ENCODE data around the gene FEM1A.
"Not testable (repeated sequence)": the region's sequence is repeated elsewhere in the genome, so short reads cannot be mapped to it uniquely, and the experiment has no call there.

FEM1A gene

DNA sequence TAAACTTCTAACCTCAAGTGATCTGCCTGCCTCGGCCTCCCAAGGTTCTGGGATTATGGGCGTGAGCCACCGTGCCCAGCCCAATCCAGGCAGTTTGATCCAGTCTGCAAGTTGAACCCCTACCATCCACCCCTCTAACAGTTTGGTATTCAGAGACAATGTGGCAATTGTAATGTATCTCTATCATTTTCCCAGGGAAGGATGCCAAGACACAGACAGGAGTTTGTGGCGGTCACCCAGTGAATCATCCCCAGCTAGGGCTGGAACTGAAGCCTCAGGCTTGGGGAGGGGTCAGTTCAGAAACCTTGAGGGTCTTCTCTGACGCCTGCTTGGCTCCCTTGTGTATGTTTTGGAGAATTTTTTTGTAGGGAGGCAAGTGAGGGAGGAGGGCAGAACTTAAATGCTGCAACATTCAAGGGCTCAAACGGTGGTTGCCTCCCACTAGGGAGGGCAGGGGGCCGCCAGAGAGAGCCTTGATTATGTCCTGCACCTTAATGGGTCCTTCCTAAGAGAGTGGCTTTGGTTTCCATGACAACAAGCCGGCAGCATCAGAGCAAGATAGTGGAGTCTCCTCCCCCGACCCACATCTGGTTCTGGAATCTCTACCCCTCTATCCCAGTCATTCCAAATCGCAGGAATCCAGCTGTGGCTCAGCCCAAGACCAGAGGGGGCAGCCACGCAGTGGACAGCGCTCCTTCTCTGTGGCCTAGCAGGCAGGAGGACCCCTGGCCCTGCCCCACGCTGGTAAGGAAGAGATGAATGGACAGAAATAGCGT is 14.9 kb upstream of the FEM1A start:
- Histone ChIP-seq H3K36me3 (ENCODE audit: control insufficient read depth in 1 of 2, insufficient read depth in 2 of 2, low read length in 2 of 2) (no peaks in the 10 kb centered on the region), H3K27ac (ENCODE audit: low read length) (no peak overlapping the region), H3K27me3 (ENCODE audit: low read depth, low read length) (no peaks in the 10 kb centered on the region)

DNA sequence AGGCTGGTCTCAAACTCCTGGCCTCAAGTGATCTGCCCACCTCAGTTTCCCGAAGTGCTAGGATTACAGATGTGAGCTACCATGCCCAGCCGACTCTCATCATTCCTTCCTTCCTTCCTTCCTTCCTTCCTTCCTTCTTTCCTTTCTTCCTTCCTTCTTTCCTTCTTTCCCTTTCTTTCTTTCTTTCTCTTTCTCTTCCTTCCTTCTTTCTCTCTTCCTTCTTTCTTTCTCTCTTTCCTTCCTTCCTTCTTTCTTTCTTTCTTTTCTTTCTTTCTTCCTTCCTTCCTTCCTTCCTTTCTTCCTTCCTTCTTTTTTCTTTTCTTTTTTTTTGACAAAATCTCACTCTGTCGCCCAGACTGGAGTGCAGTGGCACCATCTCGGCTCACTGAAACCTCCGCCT is 13.4 kb upstream of the FEM1A start:
- H3K27ac ChIP-seq (ENCODE audit: low read length); H3K9me3 ChIP-seq (ENCODE audit: control insufficient read depth in 1 of 2, low read length in 2 of 2); H3K4me3 ChIP-seq (ENCODE audit: low read depth in 1 of 2, low read length in 2 of 2); H3K4me1 ChIP-seq (ENCODE audit: control insufficient read depth in 1 of 2, insufficient read depth in 2 of 2, low read length in 2 of 2); H3K36me3 ChIP-seq (ENCODE audit: control insufficient read depth in 1 of 2, insufficient read depth in 2 of 2, low read length in 2 of 2); H3K27me3 ChIP-seq (ENCODE audit: low read depth, low read length): not testable (repeated sequence)

More for the DNA sequence above, 14.9 kb upstream of the FEM1A start:
- Histone ChIP-seq H3K4me1 (ENCODE audit: control insufficient read depth in 1 of 2, insufficient read depth in 2 of 2, low read length in 2 of 2) (no peaks in the 10 kb centered on the region), H3K4me3 (ENCODE audit: low read depth in 1 of 2, low read length in 2 of 2) (no peak overlapping the region), H3K9me3 (ENCODE audit: control insufficient read depth in 1 of 2, low read length in 2 of 2) (no peaks in the 10 kb centered on the region)

DNA sequence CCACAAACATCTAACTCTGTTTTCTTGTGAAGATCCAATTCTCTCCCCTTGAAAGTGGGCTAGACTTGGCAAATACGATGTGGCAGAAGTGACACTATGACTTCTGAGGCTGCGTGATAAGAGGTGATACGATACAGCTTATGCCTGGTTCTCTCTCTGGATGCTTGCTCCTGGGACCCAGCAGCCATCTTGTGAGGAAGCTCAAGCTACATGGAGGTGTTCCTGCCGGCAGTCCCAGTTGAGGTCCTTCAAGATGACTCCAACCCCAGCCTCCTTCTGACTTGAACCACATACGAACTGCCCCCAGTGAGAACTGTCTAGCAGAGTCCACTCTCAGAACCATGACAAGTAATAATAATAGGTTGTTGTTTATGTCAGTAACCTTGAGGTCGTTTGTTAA is 10.7 kb upstream of the FEM1A start:
- H3K27ac ChIP-seq (ENCODE audit: low read length), result no peak overlapping the region
- H3K4me3 ChIP-seq (ENCODE audit: low read depth in 1 of 2, low read length in 2 of 2), result no peak overlapping the region
- no peaks in the 10 kb centered on the region for H3K9me3 ChIP-seq (ENCODE audit: control insufficient read depth in 1 of 2, low read length in 2 of 2)
- no peaks in the 10 kb centered on the region for H3K4me1 ChIP-seq (ENCODE audit: control insufficient read depth in 1 of 2, insufficient read depth in 2 of 2, low read length in 2 of 2)
- H3K27me3 ChIP-seq (ENCODE audit: low read depth, low read length), result no peaks in the 10 kb centered on the region
- H3K36me3 ChIP-seq (ENCODE audit: control insufficient read depth in 1 of 2, insufficient read depth in 2 of 2, low read length in 2 of 2), result no peaks in the 10 kb centered on the region

DNA sequence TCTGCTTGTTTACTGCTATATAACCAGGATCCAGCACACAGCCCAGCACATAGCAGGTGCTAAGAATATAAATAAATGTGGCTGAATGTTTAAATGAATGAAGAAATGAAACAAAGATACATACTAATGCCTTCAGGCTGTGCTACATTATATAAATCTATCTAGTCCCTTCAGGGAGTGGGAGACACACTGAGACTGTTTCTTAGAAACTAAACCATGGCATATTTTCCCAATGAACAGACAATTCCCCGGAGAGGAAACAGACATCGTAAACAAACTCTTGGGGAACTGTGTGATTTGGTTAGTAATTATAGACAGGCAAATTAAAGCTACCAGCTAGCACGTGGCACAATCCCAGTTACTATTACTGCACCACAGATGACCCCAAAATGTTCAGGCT is 9.7 kb upstream of the FEM1A start:
- no peaks in the 10 kb centered on the region for H3K27me3 ChIP-seq (ENCODE audit: low read depth, low read length)
- H3K27ac ChIP-seq (ENCODE audit: low read length), result no peak overlapping the region
- H3K4me3 ChIP-seq (ENCODE audit: low read depth in 1 of 2, low read length in 2 of 2), result no peak overlapping the region
- H3K36me3 ChIP-seq (ENCODE audit: control insufficient read depth in 1 of 2, insufficient read depth in 2 of 2, low read length in 2 of 2), result no peaks in the 10 kb centered on the region
- H3K9me3 ChIP-seq (ENCODE audit: control insufficient read depth in 1 of 2, low read length in 2 of 2), result no peaks in the 10 kb centered on the region
- H3K4me1 ChIP-seq (ENCODE audit: control insufficient read depth in 1 of 2, insufficient read depth in 2 of 2, low read length in 2 of 2), result no peaks in the 10 kb centered on the region

DNA sequence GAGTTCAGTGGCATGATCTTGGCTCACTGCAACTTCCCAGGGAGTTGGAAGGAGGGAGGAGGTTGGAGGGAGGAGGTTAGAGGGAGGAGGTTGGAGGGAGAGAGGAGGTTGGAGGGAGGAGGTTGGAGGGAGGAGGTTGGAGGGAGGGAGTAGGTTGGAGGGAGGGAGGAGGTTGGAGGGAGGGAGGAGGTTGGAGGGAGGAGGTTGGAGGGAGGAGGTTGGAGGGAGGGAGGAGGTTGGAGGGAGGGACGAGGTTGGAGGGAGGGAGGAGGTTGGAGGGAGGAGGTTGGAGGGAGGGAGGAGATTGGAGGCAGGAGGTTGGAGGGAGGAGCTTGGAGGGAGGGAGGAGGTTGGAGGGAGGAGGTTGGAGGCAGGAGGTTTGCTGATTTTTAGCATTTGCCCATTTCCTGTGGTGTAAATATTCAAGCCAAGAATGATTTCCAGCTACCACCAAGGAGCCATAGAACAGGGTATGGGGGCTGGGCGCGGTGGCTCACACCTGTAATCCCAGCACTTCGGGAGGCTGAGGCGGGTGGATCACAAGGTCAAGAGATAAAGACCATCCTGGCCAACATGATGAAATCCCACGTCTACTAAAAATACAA is 5.0 kb upstream of the FEM1A start:
- not testable (repeated sequence) for H3K27me3 ChIP-seq (ENCODE audit: low read depth, low read length); H3K36me3 ChIP-seq (ENCODE audit: control insufficient read depth in 1 of 2, insufficient read depth in 2 of 2, low read length in 2 of 2); H3K9me3 ChIP-seq (ENCODE audit: control insufficient read depth in 1 of 2, low read length in 2 of 2); H3K27ac ChIP-seq (ENCODE audit: low read length); H3K4me3 ChIP-seq (ENCODE audit: low read depth in 1 of 2, low read length in 2 of 2); H3K4me1 ChIP-seq (ENCODE audit: control insufficient read depth in 1 of 2, insufficient read depth in 2 of 2, low read length in 2 of 2)

DNA sequence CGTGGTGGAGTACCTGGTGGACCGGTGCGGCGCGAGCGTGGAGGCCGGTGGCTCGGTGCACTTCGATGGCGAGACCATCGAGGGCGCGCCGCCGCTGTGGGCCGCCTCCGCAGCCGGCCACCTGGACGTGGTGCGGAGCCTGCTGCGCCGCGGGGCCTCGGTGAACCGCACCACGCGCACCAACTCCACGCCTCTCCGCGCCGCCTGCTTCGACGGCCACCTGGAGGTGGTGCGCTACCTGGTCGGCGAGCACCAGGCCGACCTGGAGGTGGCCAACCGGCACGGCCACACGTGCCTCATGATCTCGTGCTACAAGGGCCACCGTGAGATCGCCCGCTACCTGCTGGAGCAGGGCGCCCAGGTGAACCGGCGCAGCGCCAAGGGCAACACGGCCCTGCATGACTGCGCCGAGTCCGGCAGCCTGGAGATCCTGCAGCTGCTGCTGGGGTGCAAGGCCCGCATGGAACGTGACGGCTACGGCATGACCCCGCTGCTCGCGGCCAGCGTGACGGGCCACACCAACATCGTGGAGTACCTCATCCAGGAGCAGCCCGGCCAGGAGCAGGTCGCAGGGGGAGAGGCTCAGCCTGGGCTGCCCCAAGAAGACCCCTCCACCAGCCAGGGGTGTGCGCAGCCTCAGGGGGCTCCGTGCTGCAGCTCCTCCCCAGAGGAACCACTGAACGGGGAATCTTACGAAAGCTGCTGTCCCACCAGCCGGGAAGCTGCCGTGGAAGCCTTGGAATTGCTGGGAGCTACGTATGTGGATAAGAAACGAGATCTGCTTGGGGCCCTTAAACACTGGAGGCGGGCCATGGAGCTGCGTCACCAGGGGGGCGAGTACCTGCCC is 708 bp downstream of the FEM1A start:
- Histone ChIP-seq H3K36me3 (ENCODE audit: control insufficient read depth in 1 of 2, insufficient read depth in 2 of 2, low read length in 2 of 2) (peaks cover 19 to 35% of the 10 kb centered on the region in 2 donors), H3K4me3 (ENCODE audit: low read depth in 1 of 2, low read length in 2 of 2) (peak overlapping the region; percentile 42 to 92), H3K4me1 (ENCODE audit: control insufficient read depth in 1 of 2, insufficient read depth in 2 of 2, low read length in 2 of 2) (peaks cover 0 to 40% of the 10 kb centered on the region in 2 donors)
- not testable (repeated sequence) for H3K27me3 ChIP-seq (ENCODE audit: low read depth, low read length); H3K27ac ChIP-seq (ENCODE audit: low read length); H3K9me3 ChIP-seq (ENCODE audit: control insufficient read depth in 1 of 2, low read length in 2 of 2)

DNA sequence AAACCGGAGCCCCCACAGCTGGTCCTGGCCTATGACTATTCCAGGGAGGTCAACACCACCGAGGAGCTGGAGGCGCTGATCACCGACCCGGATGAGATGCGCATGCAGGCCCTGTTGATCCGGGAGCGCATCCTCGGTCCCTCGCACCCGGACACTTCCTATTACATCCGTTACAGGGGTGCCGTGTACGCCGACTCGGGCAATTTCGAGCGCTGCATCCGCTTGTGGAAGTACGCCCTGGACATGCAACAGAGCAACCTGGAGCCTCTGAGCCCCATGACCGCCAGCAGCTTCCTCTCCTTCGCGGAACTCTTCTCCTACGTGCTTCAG is 1.3 kb downstream of the FEM1A start:
- Histone ChIP-seq H3K4me3 (ENCODE audit: low read depth in 1 of 2, low read length in 2 of 2) (peak overlapping the region; percentile 42 to 92), H3K36me3 (ENCODE audit: control insufficient read depth in 1 of 2, insufficient read depth in 2 of 2, low read length in 2 of 2) (peaks cover 19 to 35% of the 10 kb centered on the region in 2 donors), H3K4me1 (ENCODE audit: control insufficient read depth in 1 of 2, insufficient read depth in 2 of 2, low read length in 2 of 2) (peaks cover 0 to 40% of the 10 kb centered on the region in 2 donors)
- H3K27me3 ChIP-seq (ENCODE audit: low read depth, low read length); H3K9me3 ChIP-seq (ENCODE audit: control insufficient read depth in 1 of 2, low read length in 2 of 2); H3K27ac ChIP-seq (ENCODE audit: low read length): not testable (repeated sequence)

DNA sequence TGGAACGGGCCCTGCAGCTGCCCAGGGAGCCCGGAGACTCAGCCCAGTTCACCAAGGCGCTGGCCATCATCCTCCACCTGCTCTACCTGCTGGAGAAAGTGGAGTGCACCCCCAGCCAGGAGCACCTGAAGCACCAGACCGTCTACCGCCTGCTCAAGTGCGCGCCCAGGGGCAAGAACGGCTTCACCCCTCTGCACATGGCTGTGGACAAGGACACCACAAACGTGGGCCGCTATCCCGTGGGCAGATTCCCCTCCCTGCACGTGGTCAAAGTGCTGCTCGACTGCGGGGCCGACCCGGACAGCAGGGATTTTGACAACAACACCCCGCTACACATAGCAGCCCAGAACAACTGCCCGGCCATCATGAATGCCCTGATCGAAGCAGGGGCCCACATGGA is 1.7 kb downstream of the FEM1A start:
- H3K9me3 ChIP-seq (ENCODE audit: control insufficient read depth in 1 of 2, low read length in 2 of 2); H3K27ac ChIP-seq (ENCODE audit: low read length): not testable (repeated sequence)
- H3K36me3 ChIP-seq (ENCODE audit: control insufficient read depth in 1 of 2, insufficient read depth in 2 of 2, low read length in 2 of 2), result peaks cover 19 to 35% of the 10 kb centered on the region in 2 donors

DNA sequence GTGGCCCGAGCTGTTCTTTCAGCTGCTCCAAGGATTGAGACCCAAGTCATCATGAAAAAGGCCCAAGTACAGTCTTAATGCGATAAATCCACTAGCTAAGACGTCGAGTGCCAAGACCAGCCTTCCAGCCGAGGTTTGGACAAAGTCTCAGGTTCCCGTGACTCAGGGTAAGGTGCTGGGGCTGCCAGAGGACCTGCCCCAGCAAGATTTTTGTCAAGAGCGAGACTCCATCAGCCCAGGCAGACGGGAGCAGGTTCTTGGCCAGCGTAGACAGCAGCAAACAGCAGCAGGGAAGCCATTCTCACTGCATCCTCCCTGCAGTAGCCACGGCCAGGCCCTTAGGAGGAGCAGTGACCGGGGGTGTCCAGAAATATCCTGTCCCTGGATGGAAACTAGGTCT is 3.4 kb downstream of the FEM1A start:
- Histone ChIP-seq H3K36me3 (ENCODE audit: control insufficient read depth in 1 of 2, insufficient read depth in 2 of 2, low read length in 2 of 2) (peaks cover 19 to 35% of the 10 kb centered on the region in 2 donors), H3K27ac (ENCODE audit: low read length) (no peak overlapping the region), H3K9me3 (ENCODE audit: control insufficient read depth in 1 of 2, low read length in 2 of 2) (no peaks in the 10 kb centered on the region), H3K4me1 (ENCODE audit: control insufficient read depth in 1 of 2, insufficient read depth in 2 of 2, low read length in 2 of 2) (peaks cover 0 to 40% of the 10 kb centered on the region in 2 donors), H3K27me3 (ENCODE audit: low read depth, low read length) (no peaks in the 10 kb centered on the region), H3K4me3 (ENCODE audit: low read depth in 1 of 2, low read length in 2 of 2) (no peak overlapping the region)

More for the DNA sequence above, 1.7 kb downstream of the FEM1A start:
- H3K4me1 ChIP-seq (ENCODE audit: control insufficient read depth in 1 of 2, insufficient read depth in 2 of 2, low read length in 2 of 2), result peaks cover 0 to 40% of the 10 kb centered on the region in 2 donors
- H3K27me3 ChIP-seq (ENCODE audit: low read depth, low read length), result not testable (repeated sequence)
- peak overlapping the region in 1 of 2 donors; percentile 92 for H3K4me3 ChIP-seq (ENCODE audit: low read depth in 1 of 2, low read length in 2 of 2)

DNA sequence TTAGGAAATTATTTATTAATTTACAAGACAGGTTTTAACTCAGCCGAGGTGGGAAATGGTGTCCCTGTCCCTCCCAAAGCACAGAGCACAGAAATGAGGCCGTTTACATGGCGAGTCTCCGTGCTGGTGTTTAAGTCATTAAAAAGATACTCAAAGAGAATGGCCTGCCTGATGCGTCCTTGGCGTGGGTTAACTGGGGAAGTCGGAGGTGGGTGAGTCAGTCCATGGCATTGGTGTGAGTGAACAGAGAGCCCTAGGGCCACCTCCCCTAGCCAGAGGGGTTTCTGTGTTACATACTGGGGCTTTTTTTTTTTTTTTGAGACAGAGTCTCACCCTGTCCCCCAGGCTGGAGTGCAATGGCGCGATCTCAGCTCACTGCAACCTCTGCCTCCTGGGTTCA is 3.9 kb downstream of the FEM1A start:
- no peaks in the 10 kb centered on the region for H3K9me3 ChIP-seq (ENCODE audit: control insufficient read depth in 1 of 2, low read length in 2 of 2)
- H3K27me3 ChIP-seq (ENCODE audit: low read depth, low read length), result no peaks in the 10 kb centered on the region
- no peak overlapping the region for H3K27ac ChIP-seq (ENCODE audit: low read length)
- no peak overlapping the region for H3K4me3 ChIP-seq (ENCODE audit: low read depth in 1 of 2, low read length in 2 of 2)
- H3K36me3 ChIP-seq (ENCODE audit: control insufficient read depth in 1 of 2, insufficient read depth in 2 of 2, low read length in 2 of 2), result peaks cover 19 to 35% of the 10 kb centered on the region in 2 donors
- peaks cover 0 to 40% of the 10 kb centered on the region in 2 donors for H3K4me1 ChIP-seq (ENCODE audit: control insufficient read depth in 1 of 2, insufficient read depth in 2 of 2, low read length in 2 of 2)

DNA sequence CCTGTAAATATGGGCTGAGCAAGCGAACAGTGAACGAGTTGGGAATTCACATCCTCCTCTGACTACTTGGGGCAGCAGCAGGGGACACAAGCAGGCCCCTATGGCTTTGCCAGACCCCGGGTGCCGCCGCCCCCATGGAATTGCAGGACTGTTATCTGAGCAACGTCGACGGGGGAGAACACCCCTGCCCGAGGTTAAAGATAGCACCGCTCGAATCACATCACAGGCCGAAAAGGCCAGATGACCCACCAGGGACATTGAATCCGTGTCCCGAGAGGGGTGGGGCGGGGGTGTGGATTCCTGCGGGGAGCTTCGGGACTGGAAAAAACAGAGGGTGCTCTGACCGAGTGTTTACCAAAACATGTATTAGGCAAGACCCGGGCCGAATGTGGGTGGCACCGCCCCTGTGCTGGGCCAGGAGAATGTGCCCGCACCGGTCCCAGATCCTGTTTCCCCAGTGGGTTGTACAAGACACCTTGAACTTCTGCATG is 9.1 kb downstream of the FEM1A start:
- Histone ChIP-seq H3K9me3 (ENCODE audit: control insufficient read depth in 1 of 2, low read length in 2 of 2) (no peaks in the 10 kb centered on the region), H3K27me3 (ENCODE audit: low read depth, low read length) (no peaks in the 10 kb centered on the region), H3K27ac (ENCODE audit: low read length) (no peak overlapping the region), H3K36me3 (ENCODE audit: control insufficient read depth in 1 of 2, insufficient read depth in 2 of 2, low read length in 2 of 2) (peaks cover 5 to 6% of the 10 kb centered on the region in 2 donors), H3K4me1 (ENCODE audit: control insufficient read depth in 1 of 2, insufficient read depth in 2 of 2, low read length in 2 of 2) (peaks cover 0 to 5% of the 10 kb centered on the region in 2 donors), H3K4me3 (ENCODE audit: low read depth in 1 of 2, low read length in 2 of 2) (no peak overlapping the region)
